Activated B cell treated with CpG ODN at 0.5 μM for 24 hours (primary cell): ENCODE data around the gene TSPEAR. TPM values are rescaled to one million over a fixed set of nuclear protein-coding genes. Genes with fewer than 3 reads are reported as not detected.
"Not testable (repeated sequence)": the region's sequence is repeated elsewhere in the genome, so short reads cannot be mapped to it uniquely, and the experiment has no call there.

Experiments used
- ATAC-seq: fragments of 200-7000 bp; cut with Tn5 transposase; one replicate; pipeline ENCODE4 v1.10.0; 2021; ENCODE audit warnings: low read depth, mild to moderate bottlenecking, moderate library complexity
- CTCF ChIA-PET: fragments of 350-600 bp; sonication (Branson Sonifier 250); formaldehyde crosslinking; loops from one replicate; lab custom pipeline; 2021; ENCODE audit warnings: antibody characterized with exemption; lab: Charles Lee
- POLR2A ChIA-PET: fragments of 350-600 bp; sonication (Branson Sonifier 250); formaldehyde crosslinking; loops from one replicate; lab custom pipeline; 2021; ENCODE audit warnings: antibody characterized with exemption; lab: Charles Lee
- DNase-seq: peaks from one replicate; pipeline ENCODE4 v3.0.0; 2022
- H3K27ac Mint-ChIP-seq: one replicate; pipeline ENCODE4 v1.8.0; 2020; ENCODE audit warnings: mixed read lengths
- H3K27me3 Mint-ChIP-seq: one replicate; pipeline ENCODE4 v1.8.0; 2021; ENCODE audit warnings: mixed read lengths
- H3K36me3 Mint-ChIP-seq: one replicate; pipeline ENCODE4 v1.8.0; 2021; ENCODE audit warnings: low read depth, mixed read lengths
- H3K4me1 Mint-ChIP-seq: one replicate; pipeline ENCODE4 v1.8.0; 2021; ENCODE audit warnings: mixed read lengths
- H3K4me3 Mint-ChIP-seq: one replicate; pipeline ENCODE4 v1.8.0; 2020; ENCODE audit warnings: mild to moderate bottlenecking, mixed read lengths
- H3K9me3 Mint-ChIP-seq: one replicate; pipeline ENCODE4 v1.8.0; 2020; ENCODE audit warnings: mixed read lengths
- intact Hi-C: fragments of 100-400 bp; cut with micrococcal nuclease; formaldehyde crosslinking; loops from one replicate; pipeline ENCODE4 v1.15.1; 2024
- total RNA-seq: library from RNA; stranded (reverse); gene quantifications from 2 replicates; pipeline ENCODE4 v1.2.3, GENCODE V29; 2022
- TF ChIP-seq, protein P1 (sequence below): fragments of 200-600 bp; IDR thresholded peaks from one replicate; pipeline ENCODE4 v1.8.0; 2022; ENCODE audit warnings: antibody characterized with exemption, mild to moderate bottlenecking

TSPEAR gene
- total RNA-seq, 1 donor from 2014 or later, result not detected

DNA sequence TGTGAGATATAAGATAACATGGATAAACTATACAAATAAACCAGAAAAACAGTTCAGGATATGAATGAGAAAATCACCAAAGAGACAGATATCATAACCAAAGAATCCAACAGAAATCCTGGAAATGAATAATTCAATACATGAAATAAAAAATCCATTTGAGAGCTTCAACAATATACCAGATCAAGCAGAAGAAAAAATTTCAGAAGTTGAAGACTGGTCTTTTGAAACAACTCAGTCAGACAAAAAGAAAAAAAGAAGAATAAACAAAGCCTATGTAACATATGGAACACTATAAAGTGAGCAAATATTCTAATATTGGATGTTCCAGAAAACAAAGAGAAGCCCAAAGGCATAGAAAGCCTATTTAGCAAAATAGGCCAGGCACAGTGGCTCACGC is 39.5 kb downstream of the TSPEAR start:
- ATAC-seq (no peak), DNase-seq (no peak)
- intact Hi-C loops, result no loop called here
- H3K36me3 Mint-ChIP-seq, result no peaks in the 10 kb centered on the region
- H3K4me3 Mint-ChIP-seq, result no peak overlapping the region
- TF ChIP-seq, protein P1, sequence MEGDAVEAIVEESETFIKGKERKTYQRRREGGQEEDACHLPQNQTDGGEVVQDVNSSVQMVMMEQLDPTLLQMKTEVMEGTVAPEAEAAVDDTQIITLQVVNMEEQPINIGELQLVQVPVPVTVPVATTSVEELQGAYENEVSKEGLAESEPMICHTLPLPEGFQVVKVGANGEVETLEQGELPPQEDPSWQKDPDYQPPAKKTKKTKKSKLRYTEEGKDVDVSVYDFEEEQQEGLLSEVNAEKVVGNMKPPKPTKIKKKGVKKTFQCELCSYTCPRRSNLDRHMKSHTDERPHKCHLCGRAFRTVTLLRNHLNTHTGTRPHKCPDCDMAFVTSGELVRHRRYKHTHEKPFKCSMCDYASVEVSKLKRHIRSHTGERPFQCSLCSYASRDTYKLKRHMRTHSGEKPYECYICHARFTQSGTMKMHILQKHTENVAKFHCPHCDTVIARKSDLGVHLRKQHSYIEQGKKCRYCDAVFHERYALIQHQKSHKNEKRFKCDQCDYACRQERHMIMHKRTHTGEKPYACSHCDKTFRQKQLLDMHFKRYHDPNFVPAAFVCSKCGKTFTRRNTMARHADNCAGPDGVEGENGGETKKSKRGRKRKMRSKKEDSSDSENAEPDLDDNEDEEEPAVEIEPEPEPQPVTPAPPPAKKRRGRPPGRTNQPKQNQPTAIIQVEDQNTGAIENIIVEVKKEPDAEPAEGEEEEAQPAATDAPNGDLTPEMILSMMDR, result no peak
- ChIA-PET POLR2A (no interaction called here), CTCF (no interaction called here)
- no peaks in the 10 kb centered on the region for H3K4me1 Mint-ChIP-seq
- peaks cover 17% of the 10 kb centered on the region for H3K27me3 Mint-ChIP-seq
- H3K27ac Mint-ChIP-seq, result no peak overlapping the region
- peaks cover 16% of the 10 kb centered on the region for H3K9me3 Mint-ChIP-seq

DNA sequence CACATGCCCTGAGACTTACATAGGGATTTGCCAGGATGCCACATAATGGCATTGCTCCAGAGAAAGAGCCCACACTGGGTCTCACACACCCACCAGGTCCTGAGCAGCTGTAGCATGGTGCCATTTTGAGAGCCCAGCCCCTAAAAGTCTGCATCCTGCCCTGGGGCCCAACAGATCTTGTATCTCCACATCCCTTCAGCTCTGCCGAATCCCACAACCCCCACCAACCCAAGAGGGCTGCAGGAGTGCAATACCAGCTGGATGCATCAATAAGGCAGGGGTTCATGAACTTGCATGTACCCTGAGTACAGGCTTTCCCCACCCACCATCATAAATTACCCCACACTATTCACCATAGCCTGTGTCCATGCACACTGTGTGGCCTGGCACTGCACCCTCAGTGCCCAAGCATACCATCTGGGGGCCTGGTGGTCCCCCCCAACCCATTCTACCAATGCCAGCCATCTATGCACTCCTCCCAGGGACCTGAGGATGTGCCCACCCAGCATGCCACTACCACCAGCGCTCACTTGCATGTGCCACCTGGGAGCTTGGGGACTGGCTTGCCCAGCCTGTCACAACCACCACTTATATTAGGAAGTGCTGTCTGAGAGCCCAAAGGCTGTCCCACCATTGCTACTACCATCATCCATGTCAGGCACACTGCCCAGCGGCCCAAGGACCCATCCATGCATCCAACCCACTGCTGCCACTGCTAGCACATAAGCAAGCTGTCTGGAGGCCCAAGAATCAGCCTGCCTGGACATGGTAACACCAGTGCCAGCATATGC is 40.5 kb downstream of the TSPEAR start:
- POLR2A ChIA-PET, result no interaction called here
- intact Hi-C loops, result no loop called here
- Mint-ChIP-seq H3K4me3 (no peak overlapping the region), H3K27me3 (peaks cover 21% of the 10 kb centered on the region), H3K36me3 (no peaks in the 10 kb centered on the region), H3K4me1 (no peaks in the 10 kb centered on the region), H3K27ac (no peak overlapping the region), H3K9me3 (peaks cover 16% of the 10 kb centered on the region)
- ATAC-seq (no peak), DNase-seq (no peak)
- CTCF ChIA-PET, result no interaction called here
- TF ChIP-seq, protein P1, result no peak

DNA sequence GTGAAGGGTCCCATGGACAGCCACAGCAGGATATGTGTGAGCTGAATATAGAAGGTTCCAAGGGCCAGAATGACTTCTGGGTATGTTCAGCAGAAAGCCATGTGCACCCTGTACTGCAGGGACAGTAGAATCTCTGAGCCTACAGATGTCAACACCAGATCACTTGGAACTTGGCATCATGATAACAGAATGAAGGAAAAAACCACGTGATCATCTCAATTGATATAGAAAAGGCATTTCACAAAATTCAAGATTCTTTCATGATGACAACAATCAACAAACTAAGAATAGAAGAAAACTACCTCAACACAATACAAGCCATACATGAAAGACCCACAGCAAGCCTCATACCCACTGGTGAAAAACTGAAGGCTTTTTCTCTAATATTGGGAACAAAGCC is 43.8 kb downstream of the TSPEAR start:
- Mint-ChIP-seq H3K27ac (no peak overlapping the region), H3K27me3 (peaks cover 29% of the 10 kb centered on the region), H3K4me3 (no peak overlapping the region), H3K36me3 (no peaks in the 10 kb centered on the region), H3K4me1 (no peaks in the 10 kb centered on the region), H3K9me3 (peaks cover 12% of the 10 kb centered on the region)
- intact Hi-C loops, result no loop called here
- ChIA-PET CTCF (no interaction called here), POLR2A (no interaction called here)
- no peak for ATAC-seq
- TF ChIP-seq, protein P1, result no peak
- DNase-seq, result no peak

DNA sequence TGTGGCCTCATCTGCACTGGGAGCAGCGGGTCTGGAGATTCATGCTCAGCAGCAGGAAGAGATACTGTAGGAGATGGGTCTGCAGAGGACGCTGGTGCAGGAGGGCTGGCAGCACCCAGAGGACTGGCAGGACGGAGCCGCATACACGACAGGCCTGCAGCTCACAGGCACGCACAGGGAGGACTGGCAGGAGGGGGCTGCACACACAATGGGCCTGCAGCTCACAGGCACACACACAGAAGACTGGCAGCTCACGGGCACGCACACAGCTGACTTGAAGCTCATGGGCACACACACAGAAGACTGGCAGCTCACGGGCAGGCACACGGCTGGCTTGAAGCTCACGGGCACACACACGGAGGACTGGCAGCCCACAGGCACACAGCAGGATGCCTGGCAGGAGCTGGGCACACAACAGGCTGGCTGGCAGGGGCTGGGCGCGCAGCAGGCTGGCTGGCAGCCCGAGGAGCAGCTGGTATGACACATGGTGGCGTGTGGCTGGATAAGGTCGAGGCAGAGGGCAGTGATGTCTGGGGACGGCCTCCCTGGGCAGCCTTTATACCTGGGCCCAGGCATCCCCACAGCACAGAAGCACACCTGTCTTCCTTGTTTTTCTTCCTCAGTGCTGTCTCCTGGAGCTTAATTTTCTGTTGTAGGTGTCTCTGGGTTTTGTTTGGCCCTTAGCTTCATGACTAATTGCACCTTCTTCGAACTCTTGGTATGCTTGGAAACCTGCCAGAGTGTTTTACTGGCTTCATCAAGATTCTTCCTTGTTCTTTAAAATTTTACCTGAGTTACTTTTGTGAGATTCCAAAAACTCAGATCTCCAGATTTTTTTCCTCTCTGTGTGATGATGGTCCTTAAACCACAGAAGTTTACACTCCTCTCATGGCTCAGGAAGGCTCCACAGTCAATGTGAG is 44.7 kb downstream of the TSPEAR start, which contains the start of gene KRTAP12-2:
Gene KRTAP12-2 (minus strand): TSS at position 527 of the 920 bp plus-strand sequence. CDS start 41 bp downstream, at position 486.
- Mint-ChIP-seq H3K4me1 (no peaks in the 10 kb centered on the region), H3K27me3 (peaks cover 32% of the 10 kb centered on the region), H3K4me3 (no peak within 1 kb of the TSS), H3K27ac (no peak within 1 kb of the TSS), H3K9me3 (peaks cover 11% of the 10 kb centered on the region), H3K36me3 (no peaks in the 10 kb centered on the region)
- intact Hi-C loops, result no loop called here
- DNase-seq (no peak), ATAC-seq (no peak)
- TF ChIP-seq, protein P1, result no peak
- ChIA-PET CTCF (no interaction called here), POLR2A (no interaction called here)

DNA sequence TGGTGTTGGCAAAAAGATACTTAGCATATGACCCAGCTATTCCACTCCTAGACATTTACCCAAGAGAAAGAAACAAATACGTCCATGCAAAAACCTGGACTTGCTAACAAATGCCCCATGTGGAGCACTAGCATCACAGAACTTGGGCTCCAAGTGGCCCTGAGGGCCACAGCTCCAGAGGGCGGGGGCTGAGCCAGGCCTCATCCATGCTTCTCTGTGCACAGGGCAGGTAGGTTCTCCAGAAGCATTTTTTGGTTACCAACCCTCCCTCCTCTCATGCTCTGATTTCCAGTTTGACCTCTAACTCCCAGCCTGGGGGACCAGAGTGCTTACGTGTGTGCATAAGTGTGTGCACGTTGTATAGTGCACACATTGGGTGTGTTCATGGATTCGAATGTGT is 46.7 kb downstream of the TSPEAR start:
- H3K27ac Mint-ChIP-seq, result no peak overlapping the region
- no peak overlapping the region for H3K4me3 Mint-ChIP-seq
- ChIA-PET POLR2A (no interaction called here), CTCF (no interaction called here)
- TF ChIP-seq, protein P1, result no peak
- ATAC-seq, result no peak
- H3K27me3 Mint-ChIP-seq, result peaks cover 36% of the 10 kb centered on the region
- H3K4me1 Mint-ChIP-seq, result no peaks in the 10 kb centered on the region
- DNase-seq, result no peak
- peaks cover 8% of the 10 kb centered on the region for H3K9me3 Mint-ChIP-seq
- no peaks in the 10 kb centered on the region for H3K36me3 Mint-ChIP-seq
- intact Hi-C loops, result no loop called here

DNA sequence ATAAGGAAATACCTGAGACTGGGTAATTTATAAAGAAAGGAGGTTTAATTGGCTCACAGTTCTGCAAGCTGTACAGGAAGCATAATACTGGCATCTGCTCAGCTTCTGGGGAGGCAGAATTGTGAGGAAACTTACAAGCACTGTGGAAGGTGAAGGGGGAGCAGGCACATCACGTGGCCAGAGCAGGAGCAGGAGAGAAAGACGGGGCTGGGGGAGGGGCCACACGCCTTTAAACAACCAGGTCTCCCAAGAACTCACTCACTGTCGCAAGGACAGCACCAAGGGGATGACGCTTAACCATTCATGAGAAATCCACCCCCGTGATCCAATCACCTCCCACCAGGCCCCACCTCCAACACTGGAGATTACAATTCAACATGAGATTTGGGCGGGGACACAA is 49.8 kb downstream of the TSPEAR start:
- H3K27ac Mint-ChIP-seq, H3K36me3 Mint-ChIP-seq, POLR2A ChIA-PET, H3K4me1 Mint-ChIP-seq, ATAC-seq, intact Hi-C loops, DNase-seq, CTCF ChIA-PET, H3K4me3 Mint-ChIP-seq: not testable (repeated sequence)
- Mint-ChIP-seq H3K9me3 (peaks cover 21% of the 10 kb centered on the region), H3K27me3 (peaks cover 47% of the 10 kb centered on the region)
